A549 (cell line): ENCODE data around the gene RPA3. TPM values are rescaled to one million over a fixed set of nuclear protein-coding genes. Genes with fewer than 3 reads are reported as not detected.

Experiments used
- ATAC-seq, 2 experiments: fragments of 200-7000 bp in 1 of 2; fragments of >200 bp in 1 of 2; cut with Nextera tagmentation in 1 of 2; cut with Tn5 transposase in 1 of 2; 3 replicates each; pipeline versions ENCODE4 v1.8.0 to v1.9.1; 2018 to 2020; ENCODE audit warnings: mild to moderate bottlenecking in 1 of 2, moderate library complexity in 1 of 2
- CTCF ChIA-PET: fragments of 300-600 bp; sonication (Branson Sonifier 250); formaldehyde crosslinking; extraction: SDS; loops from one replicate; lab custom pipeline; 2021; ENCODE audit warnings: antibody characterized with exemption, inconsistent platforms; lab: Yijun Ruan, JAX
- POLR2A ChIA-PET: fragments of 350-600 bp; formaldehyde crosslinking; extraction: SDS; loops from one replicate; lab custom pipeline; 2021; ENCODE audit warnings: antibody characterized with exemption, inconsistent platforms; lab: Yijun Ruan, JAX
- DNase-seq, 2 experiments: peaks; one replicate each; pipeline versions ENCODE4 v3.0.0 to v3.0.0-alpha.2; 2011 to 2016; ENCODE audit warnings: low read depth in 1 of 2, low spot score in 1 of 2
- FAIRE-seq: peaks from 2 replicates; lab custom pipeline; 2011; peaks lifted over from hg19 to GRCh38; lab: Jason Lieb, UNC
- H3K27ac ChIP-seq, 2 experiments: fragments of >200 bp; sonication (Bioruptor Twin); formaldehyde crosslinking; 3 replicates each; pipeline ENCODE4 v1.5.1; 2016 to 2017
- H3K4me1 ChIP-seq: fragments of >200 bp; sonication (Bioruptor Twin); formaldehyde crosslinking; 3 replicates; pipeline ENCODE4 v1.6.1; 2016
- H3K4me2 ChIP-seq: fragments of >200 bp; sonication (Bioruptor Twin); formaldehyde crosslinking; 3 replicates; pipeline ENCODE4 v1.6.1; 2016
- H3K4me3 ChIP-seq: fragments of >200 bp; sonication (Bioruptor Twin); formaldehyde crosslinking; 3 replicates; pipeline ENCODE4 v1.5.1; 2016
- H3K9me3 ChIP-seq: fragments of >200 bp; sonication (Bioruptor Twin); formaldehyde crosslinking; 3 replicates; pipeline ENCODE4 v1.6.1; 2016
- CBX8 ChIP-seq: fragments of 200-600 bp; sonication (generic); IDR thresholded peaks from 2 replicates; pipeline ENCODE4 v1.6.1; 2016
- CHD4 ChIP-seq: fragments of 200-600 bp; sonication (generic); IDR thresholded peaks from 2 replicates; pipeline ENCODE4 v1.6.1; 2016; ENCODE audit warnings: antibody characterized with exemption, mild to moderate bottlenecking, borderline replicate concordance
- EHMT2 ChIP-seq: fragments of 200-600 bp; sonication (generic); IDR thresholded peaks from 2 replicates; pipeline ENCODE4 v1.6.1; 2016; ENCODE audit warnings: antibody characterized with exemption, low read depth, mild to moderate bottlenecking, moderate library complexity
- EP300 ChIP-seq, 2 experiments: fragments of >200 bp; sonication (Bioruptor Twin); formaldehyde crosslinking; IDR thresholded peaks; 2 replicates in 1 of 2; 3 replicates in 1 of 2; pipeline ENCODE4 v1.6.1; 2016 to 2017
- ESRRA ChIP-seq: fragments of 150-350 bp; IDR thresholded peaks from 2 replicates; pipeline ENCODE4 v1.6.1; 2014; ENCODE audit warnings: mild to moderate bottlenecking, low read length, borderline replicate concordance
- FOSL2 ChIP-seq, 2 experiments: fragments of 450-650 bp in 1 of 2; fragments of >200 bp in 1 of 2; sonication (Bioruptor Twin) in 1 of 2; formaldehyde crosslinking; IDR thresholded peaks; 2 replicates each; pipeline versions ENCODE4 v1.5.0 to v1.6.1; 2016 to 2020; ENCODE audit warnings: mild to moderate bottlenecking in 1 of 2, moderate library complexity in 1 of 2
- FOXS1 ChIP-seq: fragments of 250-450 bp; sonication (Bioruptor Pico); IDR thresholded peaks from 2 replicates; pipeline ENCODE4 v1.5.0; 2020; ENCODE audit warnings: mild to moderate bottlenecking, moderate library complexity
- HDAC2 ChIP-seq: fragments of 200-600 bp; sonication (generic); IDR thresholded peaks from 2 replicates; pipeline ENCODE4 v1.6.1; 2016
- HEYL ChIP-seq: fragments of 250-450 bp; sonication (Bioruptor Pico); IDR thresholded peaks from 2 replicates; pipeline ENCODE4 v1.8.0; 2021; ENCODE audit warnings: mild to moderate bottlenecking, moderate library complexity
- HOXA7 ChIP-seq: fragments of 250-450 bp; sonication (Bioruptor Pico); IDR thresholded peaks from 2 replicates; pipeline ENCODE4 v1.5.0; 2020; ENCODE audit warnings: mild to moderate bottlenecking, moderate library complexity
- HOXB13 ChIP-seq: fragments of 250-450 bp; sonication (Bioruptor Pico); IDR thresholded peaks from 2 replicates; pipeline ENCODE4 v1.5.0; 2020; ENCODE audit warnings: low read depth, mild to moderate bottlenecking, moderate library complexity
- MYC ChIP-seq: IDR thresholded peaks from 2 replicates; pipeline ENCODE4 v1.6.1; 2012; ENCODE audit warnings: mild to moderate bottlenecking, inconsistent platforms, low read length, improper control_type of control experiment, borderline replicate concordance
- PHF8 ChIP-seq: fragments of 200-600 bp; sonication (generic); IDR thresholded peaks from 2 replicates; pipeline ENCODE4 v1.6.1; 2016; ENCODE audit warnings: low read depth, mild to moderate bottlenecking, antibody characterized with exemption, moderate library complexity, borderline replicate concordance
- POLR2A ChIP-seq: IDR thresholded peaks from 2 replicates; pipeline ENCODE4 v1.6.1; 2012; ENCODE audit warnings: mild to moderate bottlenecking, low read length
- RCOR1 ChIP-seq: fragments of 150-350 bp; IDR thresholded peaks from 2 replicates; pipeline ENCODE4 v1.6.1; 2014; ENCODE audit warnings: antibody characterized with exemption, low read length, low read depth
- RFX5 ChIP-seq: fragments of 450-650 bp; IDR thresholded peaks from 2 replicates; pipeline ENCODE4 v1.7.1; 2014; ENCODE audit warnings: antibody characterized with exemption, mild to moderate bottlenecking, moderate library complexity
- RNF2 ChIP-seq: fragments of 200-600 bp; sonication (generic); IDR thresholded peaks from 2 replicates; pipeline ENCODE4 v1.6.1; 2016; ENCODE audit warnings: low read depth, mild to moderate bottlenecking, antibody characterized with exemption, moderate library complexity, borderline replicate concordance
- SMC3 ChIP-seq: fragments of >200 bp; sonication (Bioruptor Twin); formaldehyde crosslinking; IDR thresholded peaks from 3 replicates; pipeline ENCODE4 v1.6.1; 2018; ENCODE audit warnings: inconsistent platforms
- SREBF2 ChIP-seq: fragments of 450-650 bp; IDR thresholded peaks from 2 replicates; pipeline ENCODE4 v1.6.1; 2014; ENCODE audit warnings: mild to moderate bottlenecking, moderate library complexity
- TP53 ChIP-seq: fragments of 250-450 bp; sonication (Bioruptor Pico); IDR thresholded peaks from 2 replicates; pipeline ENCODE4 v1.5.0; 2021; ENCODE audit warnings: mild to moderate bottlenecking, moderate library complexity
- ZFP36 ChIP-seq: fragments of 450-650 bp; IDR thresholded peaks from 2 replicates; pipeline ENCODE4 v1.6.1; 2014; ENCODE audit warnings: borderline replicate concordance; ENCODE audit not compliant: partially characterized antibody
- WGBS: methylation state at CpG from one replicate; pipeline ENCODE4 v1.1.6; 2017; ENCODE audit errors: missing lambda C conversion rate; 5-methylcytosine and 5-hydroxymethylcytosine counted together
- polyA plus RNA-seq, 4 experiments: library from polyadenylated mRNA; depleted of rRNA in 3 of 4; stranded (reverse); fragments of >200 nt; fragmentation: RNase III in 1 of 4; extraction: RNeasy Plus Mini Kit Qiagen cat#74134 plus additional on column Dnase treatment in 1 of 4; gene quantifications; 2 replicates in 3 of 4; 3 replicates in 1 of 4; pipeline ENCODE4 v1.2.3, GENCODE V29; 2011 to 2017
- TF ChIP-seq, protein P1 (sequence below): fragments of 450-650 bp; IDR thresholded peaks from 2 replicates; pipeline ENCODE4 v1.6.1; 2014; ENCODE audit warnings: antibody characterized with exemption
- TF ChIP-seq, protein P2 (sequence below): fragments of >200 bp; sonication (Bioruptor Twin); formaldehyde crosslinking; IDR thresholded peaks from 2 replicates; pipeline ENCODE4 v1.6.1; 2016
- TF ChIP-seq, protein P3 (sequence below): fragments of 200-600 bp; sonication (generic); IDR thresholded peaks from 2 replicates; pipeline ENCODE4 v1.6.1; 2016; ENCODE audit warnings: antibody characterized with exemption, mild to moderate bottlenecking, moderate library complexity

Gene RPA3
- polyA plus RNA-seq, 2 of the 4 experiments (the other 2 are of a cell fraction): 95.1 to 129 TPM

DNA sequence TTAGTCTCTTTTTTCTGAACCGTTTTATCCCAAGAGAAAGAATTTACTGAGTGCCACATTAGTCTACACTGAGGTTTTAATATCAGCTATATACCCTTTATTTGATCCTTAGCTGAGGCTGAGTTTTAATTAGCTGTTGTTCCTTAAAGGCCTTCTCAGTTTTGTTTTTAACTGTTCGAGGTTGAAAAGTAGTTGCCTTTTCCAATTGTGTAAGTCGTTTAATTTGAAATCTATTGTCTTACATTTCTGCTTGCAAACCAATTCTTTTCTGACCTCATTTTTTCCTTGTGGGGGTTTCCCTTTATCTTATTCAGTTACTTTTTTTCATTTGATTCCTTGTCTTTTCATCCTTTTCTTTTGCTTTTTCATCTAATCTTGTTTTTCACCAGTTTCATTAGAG lies 47.0 kb downstream of the RPA3 start:
- TF ChIP-seq HOXA7 (CRISPR knock-in tag) (no peak), HEYL (CRISPR knock-in tag) (no peak), RFX5 (no peak), MYC (no peak), ESRRA (no peak), CBX8 (no peak), ZFP36 (no peak), CHD4 (no peak), EHMT2 (no peak), TP53 (no peak), SREBF2 (no peak), HDAC2 (no peak), FOXS1 (CRISPR knock-in tag) (no peak), HOXB13 (CRISPR knock-in tag) (no peak), SMC3 (no peak)
- TF ChIP-seq, protein P1, sequence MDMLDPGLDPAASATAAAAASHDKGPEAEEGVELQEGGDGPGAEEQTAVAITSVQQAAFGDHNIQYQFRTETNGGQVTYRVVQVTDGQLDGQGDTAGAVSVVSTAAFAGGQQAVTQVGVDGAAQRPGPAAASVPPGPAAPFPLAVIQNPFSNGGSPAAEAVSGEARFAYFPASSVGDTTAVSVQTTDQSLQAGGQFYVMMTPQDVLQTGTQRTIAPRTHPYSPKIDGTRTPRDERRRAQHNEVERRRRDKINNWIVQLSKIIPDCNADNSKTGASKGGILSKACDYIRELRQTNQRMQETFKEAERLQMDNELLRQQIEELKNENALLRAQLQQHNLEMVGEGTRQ: no peak
- TF ChIP-seq, protein P2, sequence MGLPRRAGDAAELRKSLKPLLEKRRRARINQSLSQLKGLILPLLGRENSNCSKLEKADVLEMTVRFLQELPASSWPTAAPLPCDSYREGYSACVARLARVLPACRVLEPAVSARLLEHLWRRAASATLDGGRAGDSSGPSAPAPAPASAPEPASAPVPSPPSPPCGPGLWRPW: no peak
- TF ChIP-seq, protein P3, sequence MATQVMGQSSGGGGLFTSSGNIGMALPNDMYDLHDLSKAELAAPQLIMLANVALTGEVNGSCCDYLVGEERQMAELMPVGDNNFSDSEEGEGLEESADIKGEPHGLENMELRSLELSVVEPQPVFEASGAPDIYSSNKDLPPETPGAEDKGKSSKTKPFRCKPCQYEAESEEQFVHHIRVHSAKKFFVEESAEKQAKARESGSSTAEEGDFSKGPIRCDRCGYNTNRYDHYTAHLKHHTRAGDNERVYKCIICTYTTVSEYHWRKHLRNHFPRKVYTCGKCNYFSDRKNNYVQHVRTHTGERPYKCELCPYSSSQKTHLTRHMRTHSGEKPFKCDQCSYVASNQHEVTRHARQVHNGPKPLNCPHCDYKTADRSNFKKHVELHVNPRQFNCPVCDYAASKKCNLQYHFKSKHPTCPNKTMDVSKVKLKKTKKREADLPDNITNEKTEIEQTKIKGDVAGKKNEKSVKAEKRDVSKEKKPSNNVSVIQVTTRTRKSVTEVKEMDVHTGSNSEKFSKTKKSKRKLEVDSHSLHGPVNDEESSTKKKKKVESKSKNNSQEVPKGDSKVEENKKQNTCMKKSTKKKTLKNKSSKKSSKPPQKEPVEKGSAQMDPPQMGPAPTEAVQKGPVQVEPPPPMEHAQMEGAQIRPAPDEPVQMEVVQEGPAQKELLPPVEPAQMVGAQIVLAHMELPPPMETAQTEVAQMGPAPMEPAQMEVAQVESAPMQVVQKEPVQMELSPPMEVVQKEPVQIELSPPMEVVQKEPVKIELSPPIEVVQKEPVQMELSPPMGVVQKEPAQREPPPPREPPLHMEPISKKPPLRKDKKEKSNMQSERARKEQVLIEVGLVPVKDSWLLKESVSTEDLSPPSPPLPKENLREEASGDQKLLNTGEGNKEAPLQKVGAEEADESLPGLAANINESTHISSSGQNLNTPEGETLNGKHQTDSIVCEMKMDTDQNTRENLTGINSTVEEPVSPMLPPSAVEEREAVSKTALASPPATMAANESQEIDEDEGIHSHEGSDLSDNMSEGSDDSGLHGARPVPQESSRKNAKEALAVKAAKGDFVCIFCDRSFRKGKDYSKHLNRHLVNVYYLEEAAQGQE: no peak
- DNase-seq (no peak), FAIRE-seq (no peak), ATAC-seq (no peak)
- H3K4me2 ChIP-seq: no peak overlapping the region
- no peak overlapping the region for H3K27ac ChIP-seq
- H3K4me1 ChIP-seq: no peaks in the 10 kb centered on the region
- ChIA-PET CTCF (interaction anchor here (1.2 to 1.6 kb wide), 2 partner anchors 10 to 75 kb away, joined by 3 read pairs; no protein-coding TSS in a partner anchor), POLR2A (no interaction called here)
- no peaks in the 10 kb centered on the region for H3K9me3 ChIP-seq
- 56% methylated on average over 3 of the region's 3 CpGs for WGBS
- H3K4me3 ChIP-seq: no peak overlapping the region

DNA sequence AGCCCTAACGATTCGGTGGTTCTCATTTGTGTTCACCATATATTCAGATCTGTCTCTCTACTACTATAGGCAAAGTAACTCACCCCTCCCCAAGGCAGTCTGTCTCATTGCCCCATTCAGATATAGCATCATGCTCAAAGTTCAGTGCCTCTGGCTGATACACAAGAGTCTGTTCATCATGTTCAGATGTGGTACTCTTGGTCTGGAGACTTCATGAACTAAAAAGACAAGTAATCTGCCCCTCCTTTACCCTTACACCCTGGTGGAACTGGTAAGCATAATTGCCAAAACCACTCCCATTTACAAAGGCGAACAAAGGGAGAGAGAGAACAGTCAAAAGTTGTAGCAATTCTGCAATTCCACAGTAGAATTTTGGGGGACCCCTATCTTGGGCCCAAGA lies 47.9 kb downstream of the RPA3 start:
- ATAC-seq: no peak
- 95% methylated on average over 3 of the region's 3 CpGs for WGBS
- H3K4me3 ChIP-seq: no peak overlapping the region
- no peaks in the 10 kb centered on the region for H3K9me3 ChIP-seq
- no peaks in the 10 kb centered on the region for H3K4me1 ChIP-seq
- POLR2A ChIA-PET: no interaction called here
- CTCF ChIA-PET: interaction anchor here (1.2 to 1.6 kb wide), 2 partner anchors 11 to 75 kb away, joined by 3 read pairs; no protein-coding TSS in a partner anchor
- no peak overlapping the region for H3K27ac ChIP-seq
- no peak overlapping the region for H3K4me2 ChIP-seq
- no peak for FAIRE-seq
- TF ChIP-seq, protein P2: no peak
- TF ChIP-seq FOSL2 (IDR thresholded peaks at IDR 0.05) (no peak), FOSL2 (CRISPR knock-in tag; IDR thresholded peaks at IDR 0.05) (no peak), PHF8 (no peak), EP300 (IDR thresholded peaks at IDR 0.05) (no peak), RNF2 (no peak), SMC3 (no peak), POLR2A (no peak), RCOR1 (no peak), HEYL (CRISPR knock-in tag) (no peak)
- TF ChIP-seq, protein P1: no peak
- TF ChIP-seq, all 56 proteins: peak for 0
- no peak for DNase-seq
